ENCODE results near the gene EFCAB8.

Gene EFCAB8

GRCh38 chr20:32991792-32992641, 133.3 kb downstream of the EFCAB8 start:
- no peak overlapping the region for H3K4me3 ChIP-seq (ENCODE audit: low read depth, low read length)

GRCh38 chr20:32993496-32994050, 134.8 kb downstream of the EFCAB8 start:
- TF ChIP-seq CTCF (IDR thresholded peaks at IDR 0.05; ENCODE audit: borderline replicate concordance, insufficient read depth, low read depth, low read length): no peak
- no peak overlapping the region for H3K4me3 ChIP-seq (ENCODE audit: low read depth, low read length)

More at GRCh38 chr20:32991792-32992641, 133.3 kb downstream of the EFCAB8 start:
- TF ChIP-seq CTCF (IDR thresholded peaks at IDR 0.05; ENCODE audit: borderline replicate concordance, insufficient read depth, low read depth, low read length): no peak

- H3K4me3 ChIP-seq (ENCODE audit: low read depth, low read length): no peak overlapping the region
- no peak for TF ChIP-seq CTCF (IDR thresholded peaks at IDR 0.05; ENCODE audit: borderline replicate concordance, insufficient read depth, low read depth, low read length)
Measured at GRCh38 chr20:32995802-32996201, 137.1 kb downstream of the EFCAB8 start.

- H3K4me3 ChIP-seq (ENCODE audit: low read depth, low read length): no peak overlapping the region
- TF ChIP-seq CTCF (IDR thresholded peaks at IDR 0.05; ENCODE audit: borderline replicate concordance, insufficient read depth, low read depth, low read length): no peak
Measured at GRCh38 chr20:32997431-32997830, 138.7 kb downstream of the EFCAB8 start.

GRCh38 chr20:32999603-33000250, 141.0 kb downstream of the EFCAB8 start:
- TF ChIP-seq CTCF (IDR thresholded peaks at IDR 0.05; ENCODE audit: borderline replicate concordance, insufficient read depth, low read depth, low read length): no peak
- no peak overlapping the region for H3K4me3 ChIP-seq (ENCODE audit: low read depth, low read length)

- no peak for TF ChIP-seq CTCF (IDR thresholded peaks at IDR 0.05; ENCODE audit: borderline replicate concordance, insufficient read depth, low read depth, low read length)
- H3K4me3 ChIP-seq (ENCODE audit: low read depth, low read length): no peak overlapping the region
Measured at GRCh38 chr20:33000802-33001466, 142.2 kb downstream of the EFCAB8 start.
